Adrenal gland (tissue), 5 donors: Measurements from ENCODE around the gene PPM1M.

Source experiments
- CTCF ChIP-seq, 6 experiments: fragments of 450-650 bp in 4 of 6; fragments of 200-600 bp in 2 of 6; sonication (generic) in 1 of 6; IDR thresholded peaks; 1 replicate in 5 of 6; 2 replicates in 1 of 6; pipeline versions ENCODE4 v1.5.1 to v1.8.0; 2016 to 2021; ENCODE audit warnings: antibody characterized with exemption in 6 of 6, mild to moderate bottlenecking in 2 of 6, moderate library complexity in 1 of 6
- POLR2A ChIP-seq, 2 donors: fragments of 450-650 bp; IDR thresholded peaks; one replicate each; pipeline ENCODE4 v1.6.1; 2017; ENCODE audit warnings: antibody characterized with exemption in 2 of 2, mild to moderate bottlenecking in 2 of 2, moderate library complexity in 1 of 2
- donor health status: DM: no; HTN: no; CAD: no.

GRCh38 chr3:52211268-52211891, 34.2 kb upstream of the PPM1M start:
- TF ChIP-seq CTCF (IDR thresholded peaks at IDR 0.05) (no peak), POLR2A (IDR thresholded peaks at IDR 0.05) (peak in 1 of 2 donors; percentile 21)
